H1 (cell line): ENCODE measurements around the gene ZIC3. TPM values are rescaled to one million over a fixed set of nuclear protein-coding genes. Genes with fewer than 3 reads are reported as not detected.

ENCODE experiments used
- BACH1 ChIP-seq: IDR thresholded peaks from 2 replicates; pipeline ENCODE4 v1.6.1; 2012; ENCODE audit warnings: low read length, improper control_type of control experiment
- HDAC6 ChIP-seq: IDR thresholded peaks from one replicate; pipeline ENCODE4 v1.7.1; 2012; ENCODE audit warnings: low read depth, mild to moderate bottlenecking, inconsistent platforms, low read length, moderate library complexity
- POLR2AphosphoS5 ChIP-seq: IDR thresholded peaks from 2 replicates; pipeline ENCODE4 v1.6.1; 2011; ENCODE audit warnings: low read depth, low read length
- TAF1 ChIP-seq: IDR thresholded peaks from 2 replicates; pipeline ENCODE4 v1.6.1; 2011; ENCODE audit warnings: mild to moderate bottlenecking, low read depth, low read length
- polyA plus RNA-seq, 7 experiments: library from polyadenylated mRNA; depleted of rRNA in 3 of 7; stranded (reverse) in 5 of 7; unstranded in 2 of 7; fragments of >200 nt in 5 of 7; fragments of 200-250 nt in 2 of 7; gene quantifications; 1 replicate in 5 of 7; 2 replicates in 1 of 7; 4 replicates in 1 of 7; pipeline versions ENCODE4 v1.2.1 to v1.2.3, GENCODE V29; 2011 to 2013; ENCODE audit warnings: missing spikeins in 2 of 7, mixed read lengths in 2 of 7
- total RNA-seq: library from RNA; stranded (reverse); fragmentation: NEBNext Ultra II Directional; extraction: Animal tissue kit (Norgen Biotek cat#: 25700); gene quantifications from 2 replicates; pipeline ENCODE4 v1.2.1, GENCODE V29; 2021

Gene ZIC3
- total and polyA plus RNA-seq, 2 of the 8 experiments (the other 6 are each of a cell fraction or from before 2014, with no cell fraction given): 53.7 to 73.1 TPM

GRCh38 chrX:137575596-137576255 lies 9.8 kb downstream of the ZIC3 start (continued):
- TF ChIP-seq TAF1 (no peak), HDAC6 (no peak), POLR2AphosphoS5 (no peak), BACH1 (no peak)
